Measurements from ENCODE around the gene FUT4. TPM values are rescaled to one million over a fixed set of nuclear protein-coding genes. Genes with fewer than 3 reads are reported as not detected.

FUT4 gene
- total RNA-seq, 1 donor from 2014 or later, result 13.4 TPM

- Histone ChIP-seq H3K36me3 (ENCODE audit: control insufficient read depth, insufficient read depth, low read length) (no peaks in the 10 kb centered on the region), H3K27me3 (ENCODE audit: control insufficient read depth, insufficient read depth, low read length) (no peaks in the 10 kb centered on the region), H3K4me3 (ENCODE audit: low read depth, low read length) (no peak overlapping the region)
- TF ChIP-seq CTCF (IDR thresholded peaks at IDR 0.05; ENCODE audit: insufficient read depth, low read length, poor library complexity, severe bottlenecking), result no peak
- no peak for DNase-seq (ENCODE audit: low read depth)
These were observed 13.7 kb downstream of the FUT4 start for GRCh38 chr11:94557421-94557820.

DNA sequence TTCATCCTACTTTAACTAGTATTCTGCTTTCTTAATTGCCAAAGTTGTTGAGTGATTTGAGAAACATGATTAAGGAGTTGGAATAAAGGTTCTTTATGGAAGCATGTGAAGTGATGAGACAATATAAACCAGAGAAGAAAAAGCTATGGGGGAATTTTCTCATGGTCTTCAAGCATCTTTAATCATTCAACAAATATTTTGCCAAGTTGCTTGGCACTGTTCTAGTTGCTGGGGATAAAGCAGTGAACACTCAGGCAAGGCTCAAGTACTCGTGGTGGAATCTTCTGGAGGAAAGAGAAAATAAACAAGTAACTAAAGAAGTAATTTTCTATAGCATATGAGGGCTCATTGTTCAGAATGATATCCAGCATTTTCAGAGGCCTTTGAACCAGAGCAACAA is 14.3 kb downstream of the FUT4 start:
- no peak for DNase-seq (ENCODE audit: low read depth)
- Histone ChIP-seq H3K27me3 (ENCODE audit: control insufficient read depth, insufficient read depth, low read length) (no peaks in the 10 kb centered on the region), H3K4me3 (ENCODE audit: low read depth, low read length) (no peak overlapping the region), H3K36me3 (ENCODE audit: control insufficient read depth, insufficient read depth, low read length) (no peaks in the 10 kb centered on the region)
- no peak for TF ChIP-seq CTCF (IDR thresholded peaks at IDR 0.05; ENCODE audit: insufficient read depth, low read length, poor library complexity, severe bottlenecking)

DNA sequence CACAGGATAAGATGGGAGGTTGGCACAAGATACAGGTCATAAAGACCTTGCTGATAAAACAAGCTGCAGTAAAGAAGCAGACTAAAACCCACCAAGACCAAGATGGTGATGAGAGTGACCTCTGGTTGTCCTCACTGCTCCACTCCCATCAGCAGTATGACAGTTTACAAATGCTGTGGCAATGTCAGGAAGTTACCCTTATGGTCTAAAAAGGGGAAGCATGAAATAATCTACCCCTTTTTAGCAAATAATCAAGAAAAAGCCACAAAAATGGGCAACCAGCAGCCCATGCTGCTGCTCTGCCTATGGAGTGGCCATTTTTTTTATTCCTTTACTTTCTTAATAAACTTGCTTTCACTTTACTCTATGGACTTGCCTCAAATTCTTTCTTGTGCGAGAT is 14.7 kb downstream of the FUT4 start:
- DNase-seq (ENCODE audit: low read depth), result no peak
- H3K36me3 ChIP-seq (ENCODE audit: control insufficient read depth, insufficient read depth, low read length), result no peaks in the 10 kb centered on the region
- H3K27me3 ChIP-seq (ENCODE audit: control insufficient read depth, insufficient read depth, low read length), result no peaks in the 10 kb centered on the region
- TF ChIP-seq CTCF (IDR thresholded peaks at IDR 0.05; ENCODE audit: insufficient read depth, low read length, poor library complexity, severe bottlenecking), result no peak
- no peak overlapping the region for H3K4me3 ChIP-seq (ENCODE audit: low read depth, low read length)

GRCh38 chr11:94558932-94559331 is 15.2 kb downstream of the FUT4 start:
- no peaks in the 10 kb centered on the region for H3K27me3 ChIP-seq (ENCODE audit: control insufficient read depth, insufficient read depth, low read length)
- TF ChIP-seq CTCF (IDR thresholded peaks at IDR 0.05; ENCODE audit: insufficient read depth, low read length, poor library complexity, severe bottlenecking), result no peak
- H3K36me3 ChIP-seq (ENCODE audit: control insufficient read depth, insufficient read depth, low read length), result no peaks in the 10 kb centered on the region
- no peak for DNase-seq (ENCODE audit: low read depth)
- no peak overlapping the region for H3K4me3 ChIP-seq (ENCODE audit: low read depth, low read length)

- TF ChIP-seq CTCF (IDR thresholded peaks at IDR 0.05; ENCODE audit: insufficient read depth, low read length, poor library complexity, severe bottlenecking), result no peak
- Histone ChIP-seq H3K4me3 (ENCODE audit: low read depth, low read length) (no peak overlapping the region), H3K27me3 (ENCODE audit: control insufficient read depth, insufficient read depth, low read length) (no peaks in the 10 kb centered on the region), H3K36me3 (ENCODE audit: control insufficient read depth, insufficient read depth, low read length) (no peaks in the 10 kb centered on the region)
- no peak for DNase-seq (ENCODE audit: low read depth)
These were observed 15.6 kb downstream of the FUT4 start for GRCh38 chr11:94559361-94559760.

- no peaks in the 10 kb centered on the region for H3K36me3 ChIP-seq (ENCODE audit: control insufficient read depth, insufficient read depth, low read length)
- TF ChIP-seq CTCF (IDR thresholded peaks at IDR 0.05; ENCODE audit: insufficient read depth, low read length, poor library complexity, severe bottlenecking), result no peak
These were observed 17.1 kb downstream of the FUT4 start for GRCh38 chr11:94560834-94561233.

More at GRCh38 chr11:94560834-94561233, 17.1 kb downstream of the FUT4 start:
- no peak for DNase-seq (ENCODE audit: low read depth)
- H3K27me3 ChIP-seq (ENCODE audit: control insufficient read depth, insufficient read depth, low read length), result no peaks in the 10 kb centered on the region
- H3K4me3 ChIP-seq (ENCODE audit: low read depth, low read length), result no peak overlapping the region
